Thyroid gland (tissue), 4 donors: ENCODE results near the gene TREML2. TPM values are rescaled to one million over a fixed set of nuclear protein-coding genes. Genes with fewer than 3 reads are reported as not detected.

Experiments used
- DNase-seq, 2 donors: peaks; one replicate each; pipeline ENCODE4 v3.0.0-alpha.2; 2019
- H3K27ac ChIP-seq, 3 donors: fragments of 200-600 bp; sonication (generic); 1 replicate in 2 of 3; 2 replicates in 1 of 3; pipeline ENCODE4 v1.5.1; 2016 to 2019; ENCODE audit warnings: mild to moderate bottlenecking in 1 of 3, moderate library complexity in 1 of 3
- H3K27me3 ChIP-seq: fragments of 200-600 bp; sonication (generic); one replicate; pipeline ENCODE4 v1.5.1; 2019
- H3K36me3 ChIP-seq, 2 donors: fragments of 200-600 bp; sonication (generic); one replicate each; pipeline ENCODE4 v1.5.1; 2016 to 2019
- H3K4me1 ChIP-seq, 2 donors: fragments of 200-600 bp; sonication (generic); one replicate each; pipeline ENCODE4 v1.5.1; 2017 to 2019
- H3K4me3 ChIP-seq, 3 donors: fragments of 200-600 bp; sonication (generic); replicated peaks in 1 of 3; 1 replicate in 2 of 3; 2 replicates in 1 of 3; pipeline ENCODE4 v1.5.1; 2016; ENCODE audit warnings: mild to moderate bottlenecking in 1 of 3
- H3K9me3 ChIP-seq: fragments of 200-600 bp; sonication (generic); one replicate; pipeline ENCODE4 v1.5.1; 2017
- POLR2A ChIP-seq, 2 donors: fragments of 450-650 bp; IDR thresholded peaks; one replicate each; pipeline ENCODE4 v1.6.1; 2017; ENCODE audit warnings: antibody characterized with exemption in 2 of 2, mild to moderate bottlenecking in 2 of 2, moderate library complexity in 1 of 2
- WGBS, 2 donors: methylation state at CpG; one replicate each; pipeline ENCODE4 v1.1.5; 2017; 5-methylcytosine and 5-hydroxymethylcytosine counted together
- intact Hi-C: fragments of 100-400 bp; cut with DNase I; formaldehyde crosslinking; loops from one replicate; pipeline ENCODE4 v1.15.1; 2023
- small RNA-seq: library from RNA; depleted of rRNA; stranded (forward); fragments of <200 nt; gene quantifications from one replicate; pipeline ENCODE3, GENCODE V24; 2016
- total RNA-seq, 4 donors: library from RNA; depleted of rRNA; stranded (reverse); fragments of >200 nt; gene quantifications; one replicate each; pipeline ENCODE4 v1.2.3, GENCODE V29; 2016
- TF ChIP-seq, protein P1 (sequence below), 6 experiments: fragments of 200-600 bp in 3 of 6; fragments of 450-650 bp in 3 of 6; sonication (generic) in 3 of 6; IDR thresholded peaks; one replicate each; pipeline ENCODE4 v1.5.1; 2016 to 2019; ENCODE audit warnings: antibody characterized with exemption in 6 of 6, mild to moderate bottlenecking in 2 of 6, inconsistent platforms in 1 of 6, moderate library complexity in 1 of 6

The TREML2 gene
- total RNA-seq, 4 donors from 2014 or later = not detected

DNA sequence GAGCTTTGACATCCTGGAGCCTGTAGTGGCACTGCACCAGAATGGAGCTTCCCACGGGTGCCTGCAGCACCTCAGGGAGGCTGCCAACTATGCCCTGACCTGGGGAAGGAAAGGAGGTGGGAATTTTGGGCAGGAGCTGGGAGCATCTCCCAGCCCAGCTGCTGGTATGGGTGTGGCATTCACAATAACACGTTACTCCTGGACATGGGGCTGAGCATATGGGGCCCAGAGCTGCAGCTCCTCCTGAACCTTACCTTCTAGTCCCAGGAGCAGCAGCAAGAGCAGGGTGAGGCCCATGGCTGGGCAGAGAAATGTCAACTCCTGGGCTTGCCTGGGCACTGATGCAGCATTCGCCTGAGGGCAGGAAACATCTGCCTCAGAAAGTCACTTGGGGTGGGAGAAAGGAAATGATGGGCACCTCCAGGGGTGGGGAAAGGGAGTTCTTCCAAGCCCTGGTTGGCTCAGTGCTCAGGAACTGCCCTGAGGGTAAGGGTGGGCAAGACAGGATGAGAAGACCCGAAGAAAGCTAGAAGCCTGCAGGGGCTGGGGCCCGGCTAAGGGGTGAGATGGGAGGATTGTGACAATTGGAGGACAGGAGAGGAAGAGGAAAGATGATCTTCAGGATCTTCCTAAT is 46.8 kb downstream of the TREML2 start, which contains the start of gene TREML1:
TSS of gene TREML1 (minus strand) at position 356 of the 634 bp plus-strand sequence. CDS start at position 297, 59 bp downstream.
- Histone ChIP-seq H3K9me3 (no peaks in the 10 kb centered on the region), H3K4me3 (no peak within 1 kb of the TSS), H3K4me1 (peaks cover 5 to 6% of the 10 kb centered on the region in 2 donors), H3K27ac (no peak within 1 kb of the TSS), H3K36me3 (no peaks in the 10 kb centered on the region), H3K27me3 (no peaks in the 10 kb centered on the region)
- intact Hi-C loops = no loop called here
- TF ChIP-seq, protein P1, sequence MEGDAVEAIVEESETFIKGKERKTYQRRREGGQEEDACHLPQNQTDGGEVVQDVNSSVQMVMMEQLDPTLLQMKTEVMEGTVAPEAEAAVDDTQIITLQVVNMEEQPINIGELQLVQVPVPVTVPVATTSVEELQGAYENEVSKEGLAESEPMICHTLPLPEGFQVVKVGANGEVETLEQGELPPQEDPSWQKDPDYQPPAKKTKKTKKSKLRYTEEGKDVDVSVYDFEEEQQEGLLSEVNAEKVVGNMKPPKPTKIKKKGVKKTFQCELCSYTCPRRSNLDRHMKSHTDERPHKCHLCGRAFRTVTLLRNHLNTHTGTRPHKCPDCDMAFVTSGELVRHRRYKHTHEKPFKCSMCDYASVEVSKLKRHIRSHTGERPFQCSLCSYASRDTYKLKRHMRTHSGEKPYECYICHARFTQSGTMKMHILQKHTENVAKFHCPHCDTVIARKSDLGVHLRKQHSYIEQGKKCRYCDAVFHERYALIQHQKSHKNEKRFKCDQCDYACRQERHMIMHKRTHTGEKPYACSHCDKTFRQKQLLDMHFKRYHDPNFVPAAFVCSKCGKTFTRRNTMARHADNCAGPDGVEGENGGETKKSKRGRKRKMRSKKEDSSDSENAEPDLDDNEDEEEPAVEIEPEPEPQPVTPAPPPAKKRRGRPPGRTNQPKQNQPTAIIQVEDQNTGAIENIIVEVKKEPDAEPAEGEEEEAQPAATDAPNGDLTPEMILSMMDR (IDR thresholded peaks at IDR 0.05) = no peak
- no peak for TF ChIP-seq POLR2A (IDR thresholded peaks at IDR 0.05)
- DNase-seq = no peak
- 81 to 85% methylated on average over 3 of the region's 5 CpGs for WGBS, 2 donors

DNA sequence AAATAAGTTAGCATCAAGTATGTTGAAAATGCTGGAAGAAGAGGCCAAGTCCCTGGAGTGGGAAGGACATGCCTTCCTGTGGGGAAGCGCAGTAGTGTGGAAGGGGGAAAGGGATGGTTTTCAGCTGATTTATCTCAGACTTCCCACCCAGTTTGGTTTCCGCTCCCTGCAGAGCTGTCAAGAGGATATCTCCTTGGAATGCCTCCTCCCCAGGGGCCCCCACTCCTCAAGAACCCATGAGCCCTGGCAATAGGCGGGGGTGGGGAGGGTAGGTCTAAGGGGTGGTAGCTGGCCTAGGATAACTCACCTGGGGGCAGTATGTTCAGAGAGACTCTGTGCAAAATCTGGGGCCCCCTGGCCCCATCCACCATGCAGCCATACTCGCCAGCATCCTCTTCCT is 47.5 kb downstream of the TREML2 start:
- Histone ChIP-seq H3K4me1 (peaks cover 5 to 6% of the 10 kb centered on the region in 2 donors), H3K27ac (no peak overlapping the region), H3K9me3 (no peaks in the 10 kb centered on the region), H3K27me3 (no peaks in the 10 kb centered on the region), H3K4me3 (no peak overlapping the region), H3K36me3 (no peaks in the 10 kb centered on the region)
- intact Hi-C loops = no loop called here
- TF ChIP-seq, protein P1 (IDR thresholded peaks at IDR 0.05) = no peak
- TF ChIP-seq POLR2A (IDR thresholded peaks at IDR 0.05) = no peak
- no peak for DNase-seq
- WGBS, 2 donors = 83 to 89% methylated on average over 2 to 4 of the region's 4 CpGs

DNA sequence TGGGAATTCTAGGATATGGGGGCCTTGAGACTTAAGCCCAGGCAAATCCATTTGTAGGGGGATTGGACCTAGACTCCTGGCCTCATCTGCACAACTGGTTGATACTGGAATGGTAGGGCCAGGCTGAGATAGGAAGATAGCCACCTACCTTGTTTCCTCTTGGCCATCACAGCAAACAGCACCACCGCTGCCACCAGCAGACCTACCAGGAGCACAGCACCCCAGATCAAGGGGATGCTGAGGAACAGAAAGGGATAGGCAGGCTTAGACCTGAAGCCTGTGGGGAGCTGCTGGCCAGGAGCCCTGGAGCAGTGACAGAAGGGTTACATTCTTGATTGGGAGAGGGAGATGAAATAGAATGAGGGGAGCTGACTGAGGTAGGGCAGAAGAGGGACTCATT is 50.3 kb downstream of the TREML2 start:
- no peak overlapping the region for H3K27ac ChIP-seq
- intact Hi-C loops = no loop called here
- peaks cover 4% of the 10 kb centered on the region in 2 donors for H3K4me1 ChIP-seq
- DNase-seq = no peak
- no peaks in the 10 kb centered on the region for H3K9me3 ChIP-seq
- H3K36me3 ChIP-seq = no peaks in the 10 kb centered on the region
- TF ChIP-seq, protein P1 (IDR thresholded peaks at IDR 0.05) = no peak
- no peak for TF ChIP-seq POLR2A (IDR thresholded peaks at IDR 0.05)
- H3K4me3 ChIP-seq = no peak overlapping the region
- WGBS, 2 donors = 90 to 100% methylated on average over 1 of the region's 1 CpG
- H3K27me3 ChIP-seq = no peaks in the 10 kb centered on the region

- intact Hi-C loops = no loop called here
- H3K4me1 ChIP-seq = no peaks in the 10 kb centered on the region
- no peak for TF ChIP-seq POLR2A (IDR thresholded peaks at IDR 0.05)
- TF ChIP-seq, protein P1 (IDR thresholded peaks at IDR 0.05) = no peak
- H3K4me3 ChIP-seq = no peak overlapping the region
- 94 to 100% methylated on average over 1 of the region's 1 CpG for WGBS, 2 donors
- no peaks in the 10 kb centered on the region for H3K36me3 ChIP-seq
- H3K27ac ChIP-seq = no peak overlapping the region
- DNase-seq = no peak
- no peaks in the 10 kb centered on the region for H3K9me3 ChIP-seq
- H3K27me3 ChIP-seq = no peaks in the 10 kb centered on the region
These were observed 53.0 kb downstream of the TREML2 start for GRCh38 chr6:41147917-41148316.

Small RNA genes lying within 50 kb of the gene (small RNA-seq; reads per million reads assigned to genes)
- gene AL391903.2 (not detected), gene RNA5SP207 (2.1 reads per million, percentile 58 among the genes with 10 or more reads in this experiment)

Other genes with a start within 250 kb of the TREML2 start
- 1 to 10 TPM in 3 of 4 donors, under 1 TPM in 1; 0.93 to 3.6 (median 2.0) TPM for gene UNC5CL, start 161.9 kb downstream of the TREML2 start, total RNA-seq
- not detected for gene TSPO2, start 158.7 kb downstream of the TREML2 start, total RNA-seq
- not detected for gene APOBEC2, start 147.9 kb downstream of the TREML2 start, total RNA-seq
- gene OARD1, start 128.8 kb downstream of the TREML2 start, total RNA-seq = 10 to 100 TPM; 23.6 to 31.7 (median 25.4) TPM
- gene NFYA, start 128.2 kb downstream of the TREML2 start, total RNA-seq = 10 to 100 TPM; 31.8 to 40.3 (median 36.0) TPM
- not detected for gene TREML1, start 46.8 kb downstream of the TREML2 start, total RNA-seq
- 1 to 10 TPM in 3 of 4 donors, not detected in 1; 1.0 to 4.1 (median 1.7) TPM for gene TREM2, start 38.0 kb downstream of the TREML2 start, total RNA-seq
- gene TREML4, start 27.2 kb upstream of the TREML2 start, total RNA-seq = not detected
- gene TREM1, start 85.5 kb upstream of the TREML2 start, total RNA-seq = 1 to 10 TPM in 2 of 4 donors, under 1 TPM in 1, not detected in 1; 0.63 to 4.5 (median 1.0) TPM
- not detected for gene NCR2, start 134.5 kb upstream of the TREML2 start, total RNA-seq